ENCODE results near the gene CRYGC. TPM values are rescaled to one million over a fixed set of nuclear protein-coding genes. Genes with fewer than 3 reads are reported as not detected.

The CRYGC gene, protein sequence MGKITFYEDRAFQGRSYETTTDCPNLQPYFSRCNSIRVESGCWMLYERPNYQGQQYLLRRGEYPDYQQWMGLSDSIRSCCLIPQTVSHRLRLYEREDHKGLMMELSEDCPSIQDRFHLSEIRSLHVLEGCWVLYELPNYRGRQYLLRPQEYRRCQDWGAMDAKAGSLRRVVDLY
- total RNA-seq = not detected
- polyA plus RNA-seq = not detected
- long read RNA-seq, donor 1 = 0 reads
- long read RNA-seq, donor 2 = 0 reads
- long read RNA-seq, donor 3 = 0 reads
- long read RNA-seq, donor 4 = 0 reads
- long read RNA-seq, donor 5, partial matches to known transcripts = 0 of 1 reads
- long read RNA-seq, donor 5, other reads (novel, unspliced or antisense) = 0 of 1 reads
- long read RNA-seq, donor 6 = 0 reads
- long read RNA-seq, donor 7 = 0 reads
- long read RNA-seq, donor 8 = 0 reads
- long read RNA-seq, donor 9 = 0 reads
- long read RNA-seq, donor 10 = 0 reads

DNA sequence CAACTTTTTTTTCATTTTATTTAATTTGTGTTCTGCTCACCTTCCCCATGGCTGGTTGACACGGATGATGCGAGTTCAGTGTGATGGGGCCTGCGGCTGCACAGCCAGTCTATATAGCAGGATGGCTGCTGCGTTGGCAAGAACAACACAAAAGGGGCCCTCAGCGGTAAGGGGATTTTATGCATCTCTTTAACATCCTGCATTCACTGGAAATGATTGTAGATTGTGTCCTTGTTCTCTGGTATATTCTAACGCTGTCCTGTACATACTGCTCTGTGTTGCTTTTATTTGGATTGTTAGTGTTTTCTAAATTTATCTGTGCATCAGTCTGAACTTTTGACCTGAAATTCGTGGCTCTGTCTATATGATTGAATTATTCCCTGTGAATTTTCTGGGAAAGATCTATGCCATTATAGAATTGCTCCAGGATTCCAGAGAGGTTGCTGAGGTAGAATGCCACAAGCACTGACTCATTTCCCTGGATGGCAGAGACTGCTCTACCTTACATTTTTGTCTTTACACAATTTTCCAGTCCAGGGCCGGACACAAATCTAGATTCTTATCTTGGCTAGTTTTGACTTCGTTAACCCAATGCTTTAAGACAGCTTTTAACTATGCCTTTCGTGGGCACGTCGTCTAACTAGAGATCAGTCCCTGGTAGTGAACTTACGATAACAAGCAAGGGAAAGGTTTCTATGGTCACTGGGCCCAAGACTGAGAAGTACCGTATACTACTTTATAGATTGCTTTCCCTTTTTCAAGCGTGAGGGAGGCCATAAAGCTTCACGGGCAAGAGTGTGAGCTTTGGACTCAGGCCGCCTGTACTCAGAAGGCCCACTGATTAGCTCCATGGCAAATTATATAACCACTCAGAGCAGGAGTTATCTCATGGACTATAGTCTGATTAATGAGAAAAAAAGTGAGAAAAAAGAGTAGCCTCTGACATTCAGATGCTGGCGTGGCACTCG lies at the start of gene CRYGC:
Gene CRYGC, minus strand, starts transcription at position 85 of the 968 bp plus-strand sequence. Its CDS starts 36 bp downstream, at position 49.
- no peaks in the 10 kb centered on the region for H3K27me3 ChIP-seq
- DNase-seq = peak in 1 of 2 donors; percentile 57
- no peaks in the 10 kb centered on the region for H3K36me3 ChIP-seq
- H3K9me3 ChIP-seq = no peaks in the 10 kb centered on the region
- intact Hi-C loops (cut with DNase I; ENCODE audit: low total_unique reads) = no loop called here
- WGBS, 5 donors = 49 to 65% (median 52%) methylated on average over 19 of the region's 19 CpGs
- peaks cover 0 to 6% (median 3%) of the 10 kb centered on the region in 4 donors for H3K4me1 ChIP-seq
- TF ChIP-seq, protein P1, sequence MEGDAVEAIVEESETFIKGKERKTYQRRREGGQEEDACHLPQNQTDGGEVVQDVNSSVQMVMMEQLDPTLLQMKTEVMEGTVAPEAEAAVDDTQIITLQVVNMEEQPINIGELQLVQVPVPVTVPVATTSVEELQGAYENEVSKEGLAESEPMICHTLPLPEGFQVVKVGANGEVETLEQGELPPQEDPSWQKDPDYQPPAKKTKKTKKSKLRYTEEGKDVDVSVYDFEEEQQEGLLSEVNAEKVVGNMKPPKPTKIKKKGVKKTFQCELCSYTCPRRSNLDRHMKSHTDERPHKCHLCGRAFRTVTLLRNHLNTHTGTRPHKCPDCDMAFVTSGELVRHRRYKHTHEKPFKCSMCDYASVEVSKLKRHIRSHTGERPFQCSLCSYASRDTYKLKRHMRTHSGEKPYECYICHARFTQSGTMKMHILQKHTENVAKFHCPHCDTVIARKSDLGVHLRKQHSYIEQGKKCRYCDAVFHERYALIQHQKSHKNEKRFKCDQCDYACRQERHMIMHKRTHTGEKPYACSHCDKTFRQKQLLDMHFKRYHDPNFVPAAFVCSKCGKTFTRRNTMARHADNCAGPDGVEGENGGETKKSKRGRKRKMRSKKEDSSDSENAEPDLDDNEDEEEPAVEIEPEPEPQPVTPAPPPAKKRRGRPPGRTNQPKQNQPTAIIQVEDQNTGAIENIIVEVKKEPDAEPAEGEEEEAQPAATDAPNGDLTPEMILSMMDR (IDR thresholded peaks at IDR 0.05) = no peak
- peak within 1 kb of the TSS in 1 of 5 donors; percentile 29 for H3K27ac ChIP-seq
- H3K4me3 ChIP-seq = no peak within 1 kb of the TSS

DNA sequence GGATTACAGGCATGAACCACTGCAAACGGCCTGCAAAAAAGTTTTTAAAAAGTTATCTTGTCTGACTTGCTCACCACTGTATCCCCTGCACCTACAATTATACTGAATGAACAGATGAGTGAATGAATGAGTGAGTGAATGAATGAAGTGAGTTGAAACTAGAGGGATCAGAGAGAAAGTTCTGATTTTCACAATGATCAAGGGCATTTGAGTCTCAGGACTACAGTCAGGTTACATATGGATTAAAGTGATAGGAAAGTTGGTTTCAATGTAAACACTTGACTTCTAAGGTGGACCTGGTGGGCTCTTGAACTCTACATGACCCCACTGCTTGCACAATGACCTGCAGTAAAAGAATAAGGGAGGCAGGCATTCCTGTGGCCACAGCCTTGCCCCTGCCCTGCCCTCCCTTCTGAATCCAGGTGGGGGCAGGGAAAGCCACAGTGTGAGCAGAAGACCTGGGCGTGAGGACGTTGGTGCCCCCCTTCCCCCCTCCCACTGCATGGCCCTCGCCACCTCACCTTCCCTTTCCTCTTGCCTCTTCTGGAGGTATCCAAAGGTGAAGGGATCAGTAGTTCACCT lies 49.5 kb upstream of the CRYGC start:
- H3K4me1 ChIP-seq = peaks cover 0 to 12% (median 7%) of the 10 kb centered on the region in 4 donors
- intact Hi-C loops (cut with DNase I; ENCODE audit: low total_unique reads) = no loop called here
- TF ChIP-seq, protein P1 (IDR thresholded peaks at IDR 0.05) = no peak
- TF ChIP-seq EP300 (IDR thresholded peaks at IDR 0.05) (no peak), POLR2A (IDR thresholded peaks at IDR 0.05) (no peak), POLR2AphosphoS5 (IDR thresholded peaks at IDR 0.05) (no peak)
- DNase-seq = peak in 1 of 2 donors; percentile 38
- H3K27me3 ChIP-seq = peaks cover 0 to 9% (median 0%) of the 10 kb centered on the region in 3 donors
- no peaks in the 10 kb centered on the region for H3K9me3 ChIP-seq
- no peaks in the 10 kb centered on the region for H3K36me3 ChIP-seq
- no peak overlapping the region for H3K4me3 ChIP-seq
- WGBS, 5 donors = 49 to 59% (median 49%) methylated on average over 4 of the region's 4 CpGs
- H3K27ac ChIP-seq = no peak overlapping the region

DNA sequence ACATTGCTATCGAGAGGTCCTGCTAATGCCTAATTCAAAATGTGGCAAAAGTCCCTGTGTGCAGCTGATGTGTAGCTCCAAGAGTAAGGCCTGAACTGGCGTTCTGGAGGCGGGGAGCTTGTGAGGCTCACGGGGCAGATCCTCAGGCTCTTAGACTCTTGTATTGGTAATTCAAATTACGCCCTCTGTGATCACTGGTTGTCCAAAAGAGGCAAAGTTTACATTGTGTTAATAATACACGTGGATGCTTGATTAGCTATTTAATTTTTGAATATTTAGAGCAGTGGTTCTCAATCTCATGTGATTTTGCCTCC lies 46.2 kb upstream of the CRYGC start:
- H3K4me3 ChIP-seq = no peak overlapping the region
- no peak for DNase-seq
- H3K4me1 ChIP-seq = peaks cover 0 to 9% (median 7%) of the 10 kb centered on the region in 4 donors
- no peak overlapping the region for H3K27ac ChIP-seq
- no peaks in the 10 kb centered on the region for H3K27me3 ChIP-seq
- H3K9me3 ChIP-seq = no peaks in the 10 kb centered on the region
- TF ChIP-seq POLR2A (IDR thresholded peaks at IDR 0.05) (no peak), POLR2AphosphoS5 (IDR thresholded peaks at IDR 0.05) (no peak), EP300 (IDR thresholded peaks at IDR 0.05) (no peak)
- TF ChIP-seq, protein P1 (IDR thresholded peaks at IDR 0.05) = no peak
- no peaks in the 10 kb centered on the region for H3K36me3 ChIP-seq
- intact Hi-C loops (cut with DNase I; ENCODE audit: low total_unique reads) = no loop called here
- WGBS, 5 donors = 56 to 79% (median 70%) methylated on average over 6 of the region's 6 CpGs

All from stomach (tissue), 19 donors.